Mucosa of descending colon (tissue), 3 donors: ENCODE data around the gene TTLL3. TPM values are rescaled to one million over a fixed set of nuclear protein-coding genes. Genes with fewer than 3 reads are reported as not detected.
A peak's percentile ranks its signal among the peaks of the same experiment; 100 is the strongest.

Source experiments
- ATAC-seq: fragments of 200-7000 bp; cut with Tn5 transposase; one replicate; pipeline ENCODE4 v1.9.1; 2020; ENCODE audit warnings: mild to moderate bottlenecking, moderate library complexity
- DNase-seq, 3 donors: peaks; one replicate each; pipeline ENCODE4 v3.0.0-alpha.2; 2020
- H3K36me3 ChIP-seq: fragments of 200-600 bp; one replicate; pipeline ENCODE4 v1.8.0; 2021; ENCODE audit warnings: low read depth, mild to moderate bottlenecking
- H3K4me1 ChIP-seq: fragments of 200-600 bp; one replicate; pipeline ENCODE4 v1.8.0; 2021; ENCODE audit warnings: low read depth, mild to moderate bottlenecking
- H3K4me3 ChIP-seq: fragments of 200-600 bp; one replicate; pipeline ENCODE4 v1.8.0; 2021; ENCODE audit warnings: mild to moderate bottlenecking
- H3K9me3 ChIP-seq: fragments of 200-600 bp; one replicate; pipeline ENCODE4 v1.8.0; 2021; ENCODE audit warnings: mild to moderate bottlenecking
- intact Hi-C, 2 donors: fragments of 100-400 bp; cut with DNase I in 1 of 2; cut with micrococcal nuclease in 1 of 2; formaldehyde crosslinking; loops; one replicate each; pipeline versions ENCODE4 v1.11.0 to v1.11.1; 2022; cut with DNase I, micrococcal nuclease
- total RNA-seq, 3 donors: library from RNA; stranded (reverse); fragmentation: NEBNext Ultra II Directional in 2 of 3; extraction: Animal tissue kit (Norgen Biotek cat#: 25700) in 2 of 3; gene quantifications; one replicate each; pipeline versions ENCODE4 v1.2.1 to v1.2.4, GENCODE V29; 2021 to 2023
- TF ChIP-seq, protein P1 (sequence below): fragments of 200-600 bp; IDR thresholded peaks from one replicate; pipeline ENCODE4 v1.8.0; 2022; ENCODE audit warnings: antibody characterized with exemption, mild to moderate bottlenecking
- donor health status: DM: no; HTN: no; CAD: no; lungs with moderate emphysema.
- donor health status: DM: no; HTN: no; CAD: no.
- donor health status: DM: no; HTN: yes; CAD: no.

Gene TTLL3
- total RNA-seq, 3 donors from 2014 or later = 37.0 to 63.9 (median 47.7) TPM

DNA sequence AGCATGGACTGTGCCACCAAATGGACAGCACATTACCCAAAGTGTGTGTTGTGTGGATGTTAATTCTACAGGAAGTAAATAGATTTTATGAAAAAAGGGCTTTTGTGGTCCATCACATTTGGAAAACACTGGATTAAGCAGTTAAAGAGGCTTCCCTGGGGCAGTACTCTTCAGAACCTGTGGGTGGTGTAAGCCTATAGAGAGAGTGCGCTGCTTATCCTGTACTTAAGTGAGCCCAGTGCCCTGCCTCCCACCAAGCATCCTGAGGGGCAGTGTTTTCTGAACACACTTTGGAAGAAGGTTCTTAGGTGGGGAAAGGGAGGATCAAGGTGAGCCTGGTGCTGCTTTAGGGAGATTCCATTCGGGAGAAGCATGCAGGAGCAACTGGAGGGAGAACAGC lies 10.9 kb downstream of the TTLL3 start:
- no peaks in the 10 kb centered on the region for H3K9me3 ChIP-seq
- no peak overlapping the region for H3K4me3 ChIP-seq
- H3K4me1 ChIP-seq = no peaks in the 10 kb centered on the region
- ATAC-seq (peak; percentile 36), DNase-seq (peak in 1 of 3 donors; percentile 5)
- TF ChIP-seq, protein P1, sequence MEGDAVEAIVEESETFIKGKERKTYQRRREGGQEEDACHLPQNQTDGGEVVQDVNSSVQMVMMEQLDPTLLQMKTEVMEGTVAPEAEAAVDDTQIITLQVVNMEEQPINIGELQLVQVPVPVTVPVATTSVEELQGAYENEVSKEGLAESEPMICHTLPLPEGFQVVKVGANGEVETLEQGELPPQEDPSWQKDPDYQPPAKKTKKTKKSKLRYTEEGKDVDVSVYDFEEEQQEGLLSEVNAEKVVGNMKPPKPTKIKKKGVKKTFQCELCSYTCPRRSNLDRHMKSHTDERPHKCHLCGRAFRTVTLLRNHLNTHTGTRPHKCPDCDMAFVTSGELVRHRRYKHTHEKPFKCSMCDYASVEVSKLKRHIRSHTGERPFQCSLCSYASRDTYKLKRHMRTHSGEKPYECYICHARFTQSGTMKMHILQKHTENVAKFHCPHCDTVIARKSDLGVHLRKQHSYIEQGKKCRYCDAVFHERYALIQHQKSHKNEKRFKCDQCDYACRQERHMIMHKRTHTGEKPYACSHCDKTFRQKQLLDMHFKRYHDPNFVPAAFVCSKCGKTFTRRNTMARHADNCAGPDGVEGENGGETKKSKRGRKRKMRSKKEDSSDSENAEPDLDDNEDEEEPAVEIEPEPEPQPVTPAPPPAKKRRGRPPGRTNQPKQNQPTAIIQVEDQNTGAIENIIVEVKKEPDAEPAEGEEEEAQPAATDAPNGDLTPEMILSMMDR = no peak
- intact Hi-C loops = no loop called here
- no peaks in the 10 kb centered on the region for H3K36me3 ChIP-seq

DNA sequence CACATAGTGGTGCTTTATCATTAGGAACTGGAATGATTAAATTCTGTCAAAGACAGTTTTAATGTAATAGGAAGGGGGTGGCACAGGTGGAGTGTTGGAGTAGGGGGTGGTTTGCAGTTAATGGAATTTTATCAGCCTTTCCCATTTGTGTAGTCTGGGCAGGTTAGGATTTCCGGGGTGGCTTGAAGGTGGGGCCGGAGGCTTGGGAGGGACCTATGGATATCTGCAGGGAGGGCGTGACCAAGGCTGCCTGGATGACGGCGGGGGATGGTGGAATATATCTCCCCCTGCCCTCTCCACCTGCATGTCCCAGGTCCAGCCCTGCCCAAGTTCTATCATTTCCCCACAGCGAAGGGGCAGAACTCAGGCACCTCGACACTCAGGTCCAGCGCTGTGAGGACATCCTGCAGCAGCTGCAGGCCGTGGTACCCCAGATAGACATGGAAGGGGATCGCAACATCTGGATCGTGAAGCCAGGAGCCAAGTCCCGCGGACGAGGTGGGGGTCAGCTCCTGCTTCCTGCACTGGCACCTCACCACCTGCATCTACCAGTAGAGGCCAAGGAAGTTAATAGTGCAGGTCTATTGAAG lies 15.5 kb downstream of the TTLL3 start:
- peak; percentile 66 for ATAC-seq

DNA sequence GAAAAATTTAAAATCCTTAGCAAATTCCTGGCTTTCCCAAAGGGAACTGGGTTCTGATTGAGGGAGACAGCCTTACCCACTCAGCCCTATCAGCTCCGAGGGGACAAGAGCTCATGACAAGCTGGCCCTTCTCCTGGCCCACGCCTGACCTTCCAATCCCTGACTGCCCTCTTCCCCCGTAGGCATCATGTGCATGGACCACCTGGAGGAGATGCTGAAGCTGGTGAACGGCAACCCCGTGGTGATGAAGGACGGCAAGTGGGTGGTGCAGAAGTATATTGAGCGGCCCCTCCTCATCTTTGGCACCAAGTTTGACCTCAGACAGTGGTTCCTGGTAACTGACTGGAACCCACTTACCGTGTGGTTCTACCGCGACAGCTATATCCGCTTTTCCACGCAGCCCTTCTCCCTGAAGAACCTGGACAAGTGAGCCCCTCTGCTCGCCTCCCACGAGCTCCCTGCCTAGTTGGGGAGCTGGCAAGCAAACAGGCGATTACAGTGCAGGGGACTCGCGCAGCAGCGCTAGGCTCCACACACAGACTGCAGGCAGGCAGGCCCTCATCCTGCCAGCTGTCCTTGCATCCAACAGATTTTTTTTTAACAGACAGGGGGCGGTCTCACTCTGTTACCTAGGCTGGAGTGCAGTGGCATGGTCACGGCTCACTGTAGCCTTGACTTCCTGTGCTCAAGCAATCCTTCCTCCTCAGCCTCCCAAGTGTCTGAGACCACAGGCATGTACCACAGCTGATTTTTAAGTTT lies 16.9 kb downstream of the TTLL3 start:
- Histone ChIP-seq H3K4me1 (no peaks in the 10 kb centered on the region), H3K36me3 (no peaks in the 10 kb centered on the region), H3K4me3 (no peak overlapping the region), H3K9me3 (no peaks in the 10 kb centered on the region)
- DNase-seq (peak in 2 of 3 donors; percentile 29 to 35), ATAC-seq (peak; percentile 79)
- intact Hi-C loops = no loop called here
- TF ChIP-seq, protein P1 = no peak

More for the DNA sequence above, 15.5 kb downstream of the TTLL3 start:
- Histone ChIP-seq H3K4me3 (no peak overlapping the region), H3K36me3 (no peaks in the 10 kb centered on the region), H3K9me3 (no peaks in the 10 kb centered on the region), H3K4me1 (no peaks in the 10 kb centered on the region)
- peak in 2 of 3 donors; percentile 24 to 29 for DNase-seq
- intact Hi-C loops = no loop called here
- TF ChIP-seq, protein P1 = no peak

DNA sequence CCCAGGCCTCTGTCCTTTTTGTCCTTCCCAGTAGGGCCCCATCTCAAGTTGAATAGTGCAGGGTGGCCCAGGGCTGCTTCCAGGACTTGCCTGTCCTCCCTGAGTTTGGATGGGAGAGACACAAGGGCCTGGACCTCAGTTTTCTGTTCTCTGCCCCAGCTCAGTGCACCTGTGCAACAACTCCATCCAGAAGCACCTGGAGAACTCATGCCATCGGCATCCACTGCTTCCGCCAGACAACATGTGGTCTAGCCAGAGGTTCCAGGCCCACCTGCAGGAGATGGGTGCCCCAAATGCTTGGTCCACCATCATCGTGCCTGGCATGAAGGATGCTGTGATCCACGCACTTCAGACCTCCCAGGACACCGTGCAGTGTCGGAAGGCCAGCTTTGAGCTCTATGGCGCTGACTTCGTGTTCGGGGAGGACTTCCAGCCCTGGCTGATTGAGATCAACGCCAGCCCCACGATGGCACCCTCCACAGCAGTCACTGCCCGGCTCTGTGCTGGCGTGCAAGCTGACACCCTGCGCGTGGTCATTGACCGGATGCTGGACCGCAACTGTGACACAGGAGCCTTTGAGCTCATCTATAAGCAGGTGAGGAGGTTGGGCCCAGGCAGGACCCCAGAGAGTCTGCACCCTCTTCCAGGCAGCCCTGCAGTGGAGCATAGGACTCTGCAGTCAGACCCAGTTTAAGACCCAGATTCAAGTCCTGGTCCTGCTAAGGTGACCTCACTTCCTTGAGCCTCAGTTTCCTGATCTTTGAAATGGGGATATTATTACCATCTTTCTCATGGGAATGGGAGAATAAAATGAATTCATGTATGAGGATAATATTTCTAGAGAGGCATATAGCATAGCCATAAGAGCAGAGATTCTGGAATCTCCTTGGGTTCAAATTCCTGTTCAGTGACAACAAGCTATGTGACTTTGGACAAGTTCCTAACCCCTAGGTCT lies 19.0 kb downstream of the TTLL3 start:
- Histone ChIP-seq H3K9me3 (no peaks in the 10 kb centered on the region), H3K36me3 (no peaks in the 10 kb centered on the region), H3K4me3 (no peak overlapping the region), H3K4me1 (no peaks in the 10 kb centered on the region)
- ATAC-seq (no peak), DNase-seq (peak in 1 of 3 donors; percentile 40)
- TF ChIP-seq, protein P1 = no peak
- intact Hi-C loops = no loop called here

DNA sequence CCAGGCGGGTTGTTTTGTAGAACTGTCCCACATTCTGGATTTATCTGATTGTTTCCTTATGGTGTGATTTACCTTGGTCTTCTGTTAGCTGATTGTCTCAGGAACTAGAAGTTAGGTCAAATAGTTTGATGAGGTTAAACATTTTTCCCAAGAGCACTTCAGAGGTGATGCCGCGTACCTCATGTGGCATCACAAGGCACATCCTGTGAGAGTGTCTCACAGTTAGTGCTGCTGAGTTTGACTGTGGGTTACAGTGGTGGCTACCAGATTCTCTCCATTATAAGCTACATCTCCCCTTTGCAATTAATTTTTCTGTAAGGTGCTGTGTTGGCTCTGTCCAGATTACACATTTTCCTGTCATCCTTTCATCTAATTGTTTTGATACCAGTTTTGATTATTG lies 21.2 kb downstream of the TTLL3 start:
- Histone ChIP-seq H3K4me1 (no peaks in the 10 kb centered on the region), H3K9me3 (no peaks in the 10 kb centered on the region), H3K36me3 (no peaks in the 10 kb centered on the region), H3K4me3 (no peak overlapping the region)
- TF ChIP-seq, protein P1 = no peak
- DNase-seq (no peak), ATAC-seq (no peak)
- intact Hi-C loops = no loop called here
